Neuron (in vitro differentiated cells): Measurements from ENCODE around the gene PITPNC1.

Experiments used
- H2AFZ ChIP-seq: one replicate; pipeline ENCODE4 v1.6.1; 2013; ENCODE audit warnings: low read depth, mild to moderate bottlenecking, inconsistent platforms, low read length, moderate library complexity
- H3K27me3 ChIP-seq: one replicate; pipeline ENCODE4 v1.6.1; 2013; ENCODE audit warnings: low read length; ENCODE audit not compliant: insufficient read depth
- H3K36me3 ChIP-seq: one replicate; pipeline ENCODE4 v1.6.1; 2013; ENCODE audit warnings: low read length; ENCODE audit not compliant: insufficient read depth
- H3K4me1 ChIP-seq: one replicate; pipeline ENCODE4 v1.6.1; 2013; ENCODE audit warnings: low read length; ENCODE audit not compliant: insufficient read depth
- H3K4me3 ChIP-seq: 2 replicates; pipeline ENCODE4 v1.5.1; 2013; ENCODE audit warnings: mild to moderate bottlenecking, low read length, moderate library complexity
- H3K9me3 ChIP-seq: one replicate; pipeline ENCODE4 v1.6.1; 2013; ENCODE audit warnings: low read length

Gene PITPNC1

DNA sequence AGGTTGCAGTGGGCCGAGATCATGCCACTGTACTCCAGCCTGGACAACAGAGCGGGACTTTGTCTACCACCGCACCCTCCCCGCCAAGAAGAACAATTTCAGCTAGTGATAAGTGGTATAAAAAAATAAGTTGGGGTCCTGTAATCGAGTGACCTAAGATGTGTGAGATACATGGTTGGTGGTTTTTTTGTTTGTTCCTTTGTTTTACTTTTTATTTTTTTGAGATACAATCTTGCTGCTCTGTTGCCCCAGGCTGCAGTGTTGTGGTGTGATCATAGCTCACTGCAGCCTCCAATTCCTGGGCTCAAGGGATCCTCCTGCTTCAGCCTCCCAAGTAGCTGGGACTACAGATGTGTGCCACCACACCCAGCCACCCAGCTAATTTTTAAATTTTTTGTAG lies 58.7 kb downstream of the PITPNC1 start:
- Histone ChIP-seq H3K27me3 (no peaks in the 10 kb centered on the region), H3K4me3 (no peak overlapping the region), H3K9me3 (no peaks in the 10 kb centered on the region), H3K4me1 (peaks cover 5% of the 10 kb centered on the region), H3K36me3 (no peaks in the 10 kb centered on the region), H2AFZ (no peak overlapping the region)

DNA sequence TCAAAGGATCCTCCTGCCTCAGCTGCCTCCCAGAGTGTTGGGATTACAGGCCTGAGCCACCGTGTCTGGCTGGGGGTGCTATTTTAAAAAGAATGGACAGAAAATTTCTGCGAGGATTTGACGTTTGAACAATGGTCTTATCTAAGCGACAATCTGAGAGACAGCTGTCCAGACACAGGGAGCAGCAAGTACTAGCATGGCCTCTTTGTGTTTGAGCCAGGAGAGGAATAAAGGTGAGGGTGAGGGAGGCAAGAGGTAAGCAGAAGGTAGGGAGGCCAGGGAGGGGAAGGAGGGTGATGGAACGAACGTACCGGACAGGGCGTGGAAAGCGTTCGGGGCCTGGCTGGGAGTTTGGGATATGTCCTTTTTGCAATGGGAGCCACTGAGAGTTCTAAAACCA lies 59.2 kb downstream of the PITPNC1 start:
- Histone ChIP-seq H3K27me3 (no peaks in the 10 kb centered on the region), H2AFZ (no peak overlapping the region), H3K4me3 (no peak overlapping the region), H3K4me1 (peaks cover 7% of the 10 kb centered on the region), H3K9me3 (no peaks in the 10 kb centered on the region), H3K36me3 (no peaks in the 10 kb centered on the region)

DNA sequence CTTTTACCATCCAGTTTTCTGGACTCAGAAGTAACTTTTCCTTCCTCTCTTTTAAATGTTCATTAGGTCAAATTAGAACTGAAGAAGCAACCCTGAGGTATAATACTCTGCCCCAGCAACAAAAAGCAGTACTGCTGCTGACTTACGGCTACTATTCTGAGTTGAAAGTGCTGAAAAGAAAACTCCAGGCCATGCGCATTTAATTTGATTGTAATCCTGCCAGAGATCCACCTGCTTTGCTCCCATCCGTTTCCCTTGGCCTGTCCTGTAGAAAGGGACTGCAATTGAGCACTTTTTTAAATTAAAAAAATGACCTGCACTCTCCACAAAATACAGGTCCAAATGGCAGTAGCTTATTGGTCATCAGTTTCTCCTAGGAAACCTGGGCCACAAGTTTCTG lies 61.6 kb downstream of the PITPNC1 start:
- no peaks in the 10 kb centered on the region for H3K36me3 ChIP-seq
- H3K9me3 ChIP-seq, result no peaks in the 10 kb centered on the region
- H2AFZ ChIP-seq, result no peak overlapping the region
- no peak overlapping the region for H3K4me3 ChIP-seq
- no peaks in the 10 kb centered on the region for H3K27me3 ChIP-seq
- H3K4me1 ChIP-seq, result peaks cover 20% of the 10 kb centered on the region

- Histone ChIP-seq H3K4me1 (peaks cover 22% of the 10 kb centered on the region), H3K9me3 (no peaks in the 10 kb centered on the region), H2AFZ (no peak overlapping the region), H3K4me3 (no peak overlapping the region), H3K36me3 (no peaks in the 10 kb centered on the region), H3K27me3 (no peaks in the 10 kb centered on the region)
Observed at GRCh38 chr17:67439269-67439668, 62.2 kb downstream of the PITPNC1 start.

GRCh38 chr17:67440277-67441051 lies 63.4 kb downstream of the PITPNC1 start:
- H3K9me3 ChIP-seq, result no peaks in the 10 kb centered on the region
- peaks cover 22% of the 10 kb centered on the region for H3K4me1 ChIP-seq
- H3K27me3 ChIP-seq, result no peaks in the 10 kb centered on the region
- no peaks in the 10 kb centered on the region for H3K36me3 ChIP-seq
- H2AFZ ChIP-seq, result peak overlapping the region; percentile 46
- H3K4me3 ChIP-seq, result no peak overlapping the region

GRCh38 chr17:67441052-67441895 lies 64.2 kb downstream of the PITPNC1 start:
- Histone ChIP-seq H3K27me3 (no peaks in the 10 kb centered on the region), H3K9me3 (no peaks in the 10 kb centered on the region), H3K36me3 (no peaks in the 10 kb centered on the region), H3K4me1 (peaks cover 22% of the 10 kb centered on the region), H3K4me3 (peak overlapping the region; percentile 46), H2AFZ (peak overlapping the region; percentile 46)

- H2AFZ ChIP-seq, result peak overlapping the region; percentile 46
- no peaks in the 10 kb centered on the region for H3K9me3 ChIP-seq
- H3K4me1 ChIP-seq, result peaks cover 22% of the 10 kb centered on the region
- H3K27me3 ChIP-seq, result no peaks in the 10 kb centered on the region
- no peaks in the 10 kb centered on the region for H3K36me3 ChIP-seq
- H3K4me3 ChIP-seq, result peak overlapping the region; percentile 46
Observed at GRCh38 chr17:67441896-67442219, 64.8 kb downstream of the PITPNC1 start.

DNA sequence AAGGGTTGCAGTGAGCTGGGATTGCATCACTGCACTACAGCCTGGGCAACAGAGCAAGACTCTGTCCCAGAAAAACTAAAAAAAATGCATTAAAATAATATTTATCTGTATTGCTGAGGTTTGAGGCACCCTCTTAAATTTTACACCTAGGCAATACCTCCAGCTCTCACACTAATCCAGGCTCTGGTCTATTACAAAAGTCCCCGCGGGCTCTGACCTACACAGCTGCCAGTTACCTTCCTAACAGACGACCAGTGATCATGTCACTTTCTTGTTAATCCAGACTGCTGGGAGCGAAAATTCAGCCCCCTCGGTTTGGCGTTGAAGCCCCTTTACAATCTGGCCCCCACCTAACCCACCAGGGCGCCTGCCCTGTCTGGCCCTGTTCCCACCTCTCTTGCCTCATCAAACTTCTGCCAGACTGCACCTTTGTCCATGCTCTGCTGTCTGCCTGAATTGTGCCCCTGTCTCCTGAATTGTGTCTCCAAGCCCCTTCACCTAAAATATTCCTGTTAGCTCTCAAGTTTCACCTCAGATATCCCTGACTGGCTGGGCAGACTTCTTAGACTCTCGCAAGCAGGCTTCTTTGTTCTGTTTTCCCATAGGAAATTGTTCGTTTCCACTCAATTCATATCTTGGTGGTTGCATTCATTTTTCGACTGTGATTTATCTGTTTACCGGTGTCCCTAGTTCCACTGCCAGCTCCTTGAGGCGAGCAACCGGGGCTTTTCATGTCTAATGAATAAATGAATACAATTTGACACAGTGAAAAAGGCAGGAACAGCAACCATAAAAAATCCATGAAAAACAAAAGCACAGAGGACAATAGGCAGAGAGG lies 65.9 kb downstream of the PITPNC1 start:
- Histone ChIP-seq H2AFZ (peak overlapping the region; percentile 87), H3K4me1 (peaks cover 22% of the 10 kb centered on the region), H3K4me3 (peak overlapping the region; percentile 25), H3K36me3 (no peaks in the 10 kb centered on the region), H3K9me3 (no peaks in the 10 kb centered on the region), H3K27me3 (no peaks in the 10 kb centered on the region)

DNA sequence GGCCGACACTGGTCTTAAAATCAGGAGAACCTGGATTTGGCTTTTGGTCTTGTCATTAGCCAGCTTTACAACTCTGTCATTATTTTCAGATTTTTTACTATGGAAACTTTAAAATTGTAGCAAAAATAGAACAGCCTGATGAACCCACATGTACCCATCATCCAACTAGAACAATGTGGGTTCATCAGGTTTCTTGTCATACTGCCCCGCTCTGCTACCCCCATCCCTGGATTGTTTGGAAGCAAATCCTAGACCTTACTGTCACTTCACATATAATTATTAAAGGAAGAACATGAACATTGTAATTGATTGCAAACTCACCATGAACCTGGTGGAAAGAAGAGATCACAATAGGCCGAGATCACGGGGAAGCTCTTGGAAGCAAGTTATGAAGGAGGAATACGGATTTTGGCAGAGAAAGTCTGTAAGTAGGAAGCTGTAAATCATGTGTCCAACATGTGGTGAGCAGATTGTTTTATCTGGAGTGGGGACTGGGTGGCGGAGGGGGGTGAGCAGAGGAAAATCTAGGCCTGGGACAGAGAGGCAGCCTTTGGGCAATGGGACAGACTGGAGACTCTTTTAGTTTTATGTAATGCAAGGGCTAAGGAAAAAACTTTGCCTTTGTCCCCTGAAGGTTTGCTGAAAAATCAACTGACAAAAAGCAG lies 67.0 kb downstream of the PITPNC1 start:
- H2AFZ ChIP-seq, result no peak overlapping the region
- H3K9me3 ChIP-seq, result no peaks in the 10 kb centered on the region
- H3K27me3 ChIP-seq, result no peaks in the 10 kb centered on the region
- H3K4me3 ChIP-seq, result no peak overlapping the region
- H3K36me3 ChIP-seq, result no peaks in the 10 kb centered on the region
- H3K4me1 ChIP-seq, result peaks cover 22% of the 10 kb centered on the region

- Histone ChIP-seq H3K36me3 (no peaks in the 10 kb centered on the region), H3K27me3 (no peaks in the 10 kb centered on the region), H2AFZ (no peak overlapping the region), H3K9me3 (no peaks in the 10 kb centered on the region), H3K4me3 (no peak overlapping the region), H3K4me1 (peaks cover 3% of the 10 kb centered on the region)
Observed at GRCh38 chr17:67448449-67448848, 71.4 kb downstream of the PITPNC1 start.

- H3K4me3 ChIP-seq, result no peak overlapping the region
Observed at GRCh38 chr17:67449065-67449464, 72.0 kb downstream of the PITPNC1 start.

GRCh38 chr17:67449845-67450755 lies 73.0 kb downstream of the PITPNC1 start:
- no peak overlapping the region for H2AFZ ChIP-seq
- no peaks in the 10 kb centered on the region for H3K9me3 ChIP-seq
- no peaks in the 10 kb centered on the region for H3K36me3 ChIP-seq
- H3K4me1 ChIP-seq, result no peaks in the 10 kb centered on the region
- no peak overlapping the region for H3K4me3 ChIP-seq
- H3K27me3 ChIP-seq, result no peaks in the 10 kb centered on the region

More at GRCh38 chr17:67449065-67449464, 72.0 kb downstream of the PITPNC1 start:
- Histone ChIP-seq H3K9me3 (no peaks in the 10 kb centered on the region), H2AFZ (no peak overlapping the region), H3K4me1 (no peaks in the 10 kb centered on the region), H3K36me3 (no peaks in the 10 kb centered on the region), H3K27me3 (no peaks in the 10 kb centered on the region)
